Lung (tissue), 12 donors: ENCODE data around the gene ENTHD1. TPM values are rescaled to one million over a fixed set of nuclear protein-coding genes. Genes with fewer than 3 reads are reported as not detected.
A peak's percentile ranks its signal among the peaks of the same experiment; 100 is the strongest.

Experiments
- ATAC-seq: fragments of 200-7000 bp; cut with Tn5 transposase; one replicate; pipeline ENCODE4 v1.9.1; 2020; ENCODE audit warnings: moderate number of reproducible peaks; ENCODE audit not compliant: insufficient read depth, low FRiP score
- DNase-seq, 3 donors: peaks; one replicate each; pipeline ENCODE4 v3.0.0-alpha.2; 2013 to 2017
- H3K27ac ChIP-seq, 2 donors: one replicate each; pipeline ENCODE4 v1.5.1; 2013; ENCODE audit warnings: mild to moderate bottlenecking in 2 of 2, moderate library complexity in 2 of 2, control low read depth in 1 of 2, inconsistent platforms in 1 of 2, low read depth in 1 of 2, low read length in 1 of 2
- H3K27me3 ChIP-seq, 3 donors: one replicate each; pipeline ENCODE4 v1.5.1; 2013; ENCODE audit warnings: low read length in 2 of 3; ENCODE audit not compliant: control insufficient read depth in 3 of 3, insufficient read depth in 3 of 3
- H3K36me3 ChIP-seq, 4 donors: one replicate each; pipeline ENCODE4 v1.5.1; 2013; ENCODE audit warnings: low read length in 4 of 4, mild to moderate bottlenecking in 1 of 4, moderate library complexity in 1 of 4; ENCODE audit not compliant: control insufficient read depth in 4 of 4, insufficient read depth in 4 of 4
- H3K4me1 ChIP-seq, 5 donors: one replicate each; pipeline ENCODE4 v1.5.1; 2013; ENCODE audit warnings: low read length in 5 of 5, mild to moderate bottlenecking in 2 of 5, moderate library complexity in 1 of 5; ENCODE audit not compliant: control insufficient read depth in 5 of 5, insufficient read depth in 5 of 5
- H3K4me3 ChIP-seq: one replicate; pipeline ENCODE4 v1.5.1; 2013; ENCODE audit warnings: mild to moderate bottlenecking, control low read depth, moderate library complexity
- H3K9ac ChIP-seq, 2 donors: one replicate each; pipeline ENCODE4 v1.5.1; 2013; ENCODE audit warnings: low read length in 2 of 2, control low read depth in 1 of 2; ENCODE audit not compliant: insufficient read depth in 1 of 2
- H3K9me3 ChIP-seq, 4 donors: one replicate each; pipeline ENCODE4 v1.5.1; 2013; ENCODE audit warnings: low read length in 3 of 4, mild to moderate bottlenecking in 1 of 4, moderate library complexity in 1 of 4; ENCODE audit not compliant: control insufficient read depth in 4 of 4, insufficient read depth in 3 of 4
- CTCF ChIP-seq: IDR thresholded peaks from 2 replicates; pipeline ENCODE4 v1.5.1; 2012; ENCODE audit warnings: mild to moderate bottlenecking; ENCODE audit errors: control extremely low read depth, extremely low read depth
- WGBS, 2 donors: extraction: QIAGEN DNeasy Blood & Tissue Kit; methylation state at CpG; one replicate each; pipeline ENCODE4 v1.1.7; 2013; 5-methylcytosine and 5-hydroxymethylcytosine counted together
- polyA plus RNA-seq, 2 donors: library from polyadenylated mRNA; stranded (reverse); fragments of 200-250 nt; gene quantifications; one replicate each; pipeline ENCODE4 v1.2.1, GENCODE V29; 2013
- total RNA-seq, 2 donors: library from RNA; depleted of rRNA in 1 of 2; stranded (reverse); fragments of >200 nt in 1 of 2; gene quantifications; one replicate each; pipeline ENCODE4 v1.2.1, GENCODE V29; 2014 to 2021
- donor health status: control.
- donor health status: control.
- donor health status: Bipolar disorder and iron deficiency.
- donor health status: healthy.
- donor health status: DM: yes; HTN: yes; CAD: no.

ENTHD1 gene
- total and polyA plus RNA-seq, 4 donors = 0.04 to 0.15 TPM; not detected in 2

- Histone ChIP-seq H3K9ac (no peak overlapping the region), H3K9me3 (no peaks in the 10 kb centered on the region), H3K27ac (no peak overlapping the region), H3K4me3 (no peak overlapping the region), H3K27me3 (peaks cover 0 to 34% (median 4%) of the 10 kb centered on the region in 3 donors), H3K4me1 (peaks cover 0 to 51% (median 5%) of the 10 kb centered on the region in 5 donors), H3K36me3 (no peaks in the 10 kb centered on the region)
- no peak for ATAC-seq
- DNase-seq = peak in 1 of 3 donors; percentile 42
- 51 to 53% methylated on average over 8 of the region's 8 CpGs for WGBS, 2 donors
- TF ChIP-seq CTCF = no peak
These were observed 32.5 kb upstream of the ENTHD1 start for GRCh38 chr22:39925909-39926679.

GRCh38 chr22:39925273-39925672 is 31.7 kb upstream of the ENTHD1 start:
- H3K27me3 ChIP-seq = peaks cover 0 to 37% (median 4%) of the 10 kb centered on the region in 3 donors
- no peak overlapping the region for H3K9ac ChIP-seq
- H3K4me3 ChIP-seq = no peak overlapping the region
- WGBS, 2 donors = 75 to 76% methylated on average over 2 of the region's 2 CpGs
- TF ChIP-seq CTCF = no peak
- no peak overlapping the region for H3K27ac ChIP-seq
- peaks cover 0 to 51% (median 5%) of the 10 kb centered on the region in 5 donors for H3K4me1 ChIP-seq
- H3K36me3 ChIP-seq = no peaks in the 10 kb centered on the region
- no peaks in the 10 kb centered on the region for H3K9me3 ChIP-seq
- ATAC-seq = no peak
- DNase-seq = peak in 1 of 3 donors; percentile 45

- Histone ChIP-seq H3K9me3 (no peaks in the 10 kb centered on the region), H3K4me3 (no peak overlapping the region), H3K9ac (no peak overlapping the region), H3K27ac (no peak overlapping the region), H3K4me1 (peaks cover 0 to 48% (median 5%) of the 10 kb centered on the region in 5 donors), H3K27me3 (peaks cover 0 to 39% (median 4%) of the 10 kb centered on the region in 3 donors), H3K36me3 (no peaks in the 10 kb centered on the region)
- 90 to 93% methylated on average over 18 of the region's 18 CpGs for WGBS, 2 donors
- no peak for TF ChIP-seq CTCF
- ATAC-seq (no peak), DNase-seq (no peak)
These were observed 30.7 kb upstream of the ENTHD1 start for GRCh38 chr22:39924286-39924685.
